Measurements from ENCODE around the gene SIRT3.

SIRT3 gene

GRCh38 chr11:214083-214482, 22.1 kb downstream of the SIRT3 start:
- no peak for DNase-seq (ENCODE audit: extremely low spot score)
- CTCF ChIA-PET = no interaction called here
- POLR2A ChIA-PET = interaction anchor here (0.7 kb wide), 1 partner anchor 277 kb away, joined by 3 read pairs; no protein-coding TSS in a partner anchor
- TF ChIP-seq ELF4 (IDR thresholded peaks at IDR 0.05) (no peak), SUZ12 (IDR thresholded peaks at IDR 0.05) (no peak), FOXA1 (IDR thresholded peaks at IDR 0.05) (no peak), PKNOX1 (IDR thresholded peaks at IDR 0.05) (no peak), L3MBTL2 (conservative IDR thresholded peaks at IDR 0.05) (no peak), BHLHE40 (IDR thresholded peaks at IDR 0.05; ENCODE audit: borderline replicate concordance) (no peak), FOXM1 (IDR thresholded peaks at IDR 0.05; ENCODE audit: borderline replicate concordance) (no peak), LEF1 (IDR thresholded peaks at IDR 0.05; ENCODE audit: borderline replicate concordance) (no peak), HDGF (IDR thresholded peaks at IDR 0.05; ENCODE audit: borderline replicate concordance) (no peak), FOXK2 (IDR thresholded peaks at IDR 0.05) (no peak), NFRKB (IDR thresholded peaks at IDR 0.05) (no peak), SP1 (IDR thresholded peaks at IDR 0.05) (no peak), CTBP1 (IDR thresholded peaks at IDR 0.05; ENCODE audit: borderline replicate concordance) (no peak)

- POLR2A ChIA-PET = no interaction called here
- TF ChIP-seq SP1 (IDR thresholded peaks at IDR 0.05) (no peak), ARNT (IDR thresholded peaks at IDR 0.05) (no peak), ELF4 (IDR thresholded peaks at IDR 0.05) (no peak), LEF1 (IDR thresholded peaks at IDR 0.05; ENCODE audit: borderline replicate concordance) (no peak), CTBP1 (IDR thresholded peaks at IDR 0.05; ENCODE audit: borderline replicate concordance) (no peak), HDGF (IDR thresholded peaks at IDR 0.05; ENCODE audit: borderline replicate concordance) (no peak), NFRKB (IDR thresholded peaks at IDR 0.05) (no peak), FOXA1 (IDR thresholded peaks at IDR 0.05) (no peak), L3MBTL2 (conservative IDR thresholded peaks at IDR 0.05) (no peak), TARDBP (IDR thresholded peaks at IDR 0.05) (no peak)
- no peak for DNase-seq (ENCODE audit: extremely low spot score)
- CTCF ChIA-PET = no interaction called here
Observed at GRCh38 chr11:213111-213510, 23.0 kb downstream of the SIRT3 start.

DNA sequence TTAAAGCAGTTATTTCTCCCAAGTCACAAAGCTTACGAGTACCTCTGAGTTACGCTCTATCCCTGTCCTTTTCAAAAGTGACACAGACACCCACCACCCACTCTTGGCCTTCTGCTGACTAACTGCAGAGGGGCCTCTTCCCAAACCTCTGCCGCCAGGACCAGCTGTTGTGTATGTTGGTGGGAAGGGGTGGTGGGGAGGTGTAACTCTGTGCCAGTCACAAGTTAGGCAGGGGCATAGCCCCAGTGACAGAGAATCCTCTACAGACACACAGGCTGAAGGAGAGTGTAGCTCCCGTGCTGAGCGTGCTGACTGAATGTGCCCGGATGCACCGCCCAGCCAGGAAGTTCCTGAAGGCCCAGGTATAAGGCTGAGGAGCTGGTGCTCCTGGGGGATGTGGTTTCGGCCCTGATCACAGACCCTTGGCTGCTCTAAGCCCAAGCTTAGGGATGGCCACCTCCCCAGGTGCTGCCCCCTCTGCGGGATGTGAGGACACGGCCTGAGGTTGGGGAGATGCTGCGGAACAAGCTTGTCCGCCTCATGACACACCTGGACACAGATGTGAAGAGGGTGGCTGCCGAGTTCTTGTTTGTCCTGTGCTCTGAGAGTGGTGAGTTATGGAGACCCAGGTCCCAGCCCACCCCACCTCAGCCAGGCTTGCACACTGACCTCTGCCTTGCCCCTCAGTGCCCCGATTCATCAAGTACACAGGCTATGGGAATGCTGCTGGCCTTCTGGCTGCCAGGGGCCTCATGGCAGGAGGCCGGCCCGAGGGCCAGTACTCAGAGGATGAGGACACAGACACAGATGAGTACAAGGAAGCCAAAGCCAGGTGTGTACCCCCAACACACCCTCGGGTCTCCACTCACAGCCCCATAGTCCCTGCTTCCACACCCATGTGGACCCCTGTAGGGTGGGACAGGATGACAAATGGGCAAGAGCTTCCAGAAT, 23.7 kb downstream of the SIRT3 start:
- no peak for DNase-seq (ENCODE audit: extremely low spot score)
- TF ChIP-seq TARDBP (IDR thresholded peaks at IDR 0.05) = no peak
- no peak for TF ChIP-seq SP1 (IDR thresholded peaks at IDR 0.05)
- no peak for TF ChIP-seq PKNOX1 (IDR thresholded peaks at IDR 0.05)
- no peak for TF ChIP-seq ZNF384 (IDR thresholded peaks at IDR 0.05)
- TF ChIP-seq FOXM1 (IDR thresholded peaks at IDR 0.05; ENCODE audit: borderline replicate concordance) = no peak
- TF ChIP-seq LEF1 (IDR thresholded peaks at IDR 0.05; ENCODE audit: borderline replicate concordance) = no peak
- no peak for TF ChIP-seq HDGF (IDR thresholded peaks at IDR 0.05; ENCODE audit: borderline replicate concordance)
- no peak for TF ChIP-seq NFRKB (IDR thresholded peaks at IDR 0.05)
- no peak for TF ChIP-seq CTBP1 (IDR thresholded peaks at IDR 0.05; ENCODE audit: borderline replicate concordance)
- TF ChIP-seq L3MBTL2 (conservative IDR thresholded peaks at IDR 0.05) = no peak
- TF ChIP-seq BHLHE40 (IDR thresholded peaks at IDR 0.05; ENCODE audit: borderline replicate concordance) = no peak
- TF ChIP-seq SUZ12 (IDR thresholded peaks at IDR 0.05) = no peak
- TF ChIP-seq ARNT (IDR thresholded peaks at IDR 0.05) = no peak
- TF ChIP-seq FOXA1 (IDR thresholded peaks at IDR 0.05) = no peak
- no peak for TF ChIP-seq ELF4 (IDR thresholded peaks at IDR 0.05)
- no peak for TF ChIP-seq FOXK2 (IDR thresholded peaks at IDR 0.05)
- POLR2A ChIA-PET = no interaction called here
- CTCF ChIA-PET = no interaction called here

DNA sequence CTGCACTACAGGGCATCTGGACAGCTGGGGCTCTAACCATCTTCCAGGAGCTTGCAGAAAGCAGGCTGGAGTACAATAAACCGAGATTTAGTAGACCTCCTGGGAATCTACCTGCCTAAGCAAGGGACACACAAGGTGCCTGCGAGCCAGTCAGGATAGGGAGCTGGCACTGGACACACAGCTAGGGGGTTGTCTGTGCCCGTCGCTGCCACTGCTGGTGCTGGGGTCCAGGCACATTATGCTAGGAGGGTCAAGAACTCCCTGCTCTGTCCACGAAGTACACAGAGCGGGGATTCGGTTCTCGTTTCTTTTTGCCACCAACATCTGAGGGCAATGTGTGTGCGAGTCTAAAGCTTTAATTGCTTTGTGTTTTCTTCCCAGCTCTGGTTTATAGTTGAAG, 24.4 kb downstream of the SIRT3 start:
- TF ChIP-seq ELF4 (IDR thresholded peaks at IDR 0.05) = no peak
- TF ChIP-seq PKNOX1 (IDR thresholded peaks at IDR 0.05) = no peak
- TF ChIP-seq HDGF (IDR thresholded peaks at IDR 0.05; ENCODE audit: borderline replicate concordance) = no peak
- DNase-seq (ENCODE audit: extremely low spot score) = no peak
- ChIA-PET CTCF (no interaction called here), POLR2A (no interaction called here)

- POLR2A ChIA-PET = no interaction called here
Observed at GRCh38 chr11:211295-211694, 24.8 kb downstream of the SIRT3 start.

More at GRCh38 chr11:211295-211694, 24.8 kb downstream of the SIRT3 start:
- TF ChIP-seq SUZ12 (IDR thresholded peaks at IDR 0.05) (no peak), CTBP1 (IDR thresholded peaks at IDR 0.05; ENCODE audit: borderline replicate concordance) (no peak), SP1 (IDR thresholded peaks at IDR 0.05) (no peak), PKNOX1 (IDR thresholded peaks at IDR 0.05) (no peak), FOXK2 (IDR thresholded peaks at IDR 0.05) (no peak), ARNT (IDR thresholded peaks at IDR 0.05) (no peak), LEF1 (IDR thresholded peaks at IDR 0.05; ENCODE audit: borderline replicate concordance) (no peak), FOXA1 (IDR thresholded peaks at IDR 0.05) (no peak), NFRKB (IDR thresholded peaks at IDR 0.05) (no peak), BHLHE40 (IDR thresholded peaks at IDR 0.05; ENCODE audit: borderline replicate concordance) (no peak), FOXM1 (IDR thresholded peaks at IDR 0.05; ENCODE audit: borderline replicate concordance) (no peak)
- CTCF ChIA-PET = no interaction called here
- no peak for DNase-seq (ENCODE audit: extremely low spot score)

Measured in HEK293T (cell line).